Astrocyte (in vitro differentiated cells and primary cell): Measurements from ENCODE around the gene UBALD1. TPM values are rescaled to one million over a fixed set of nuclear protein-coding genes. Genes with fewer than 3 reads are reported as not detected.

Experiments used
- DNase-seq: peaks from one replicate; pipeline ENCODE4 v3.0.0-alpha.2; 2010; ENCODE audit warnings: low read depth
- FAIRE-seq: peaks from 2 replicates; lab custom pipeline; 2011; peaks lifted over from hg19 to GRCh38; lab: Jason Lieb, UNC
- H2AFZ ChIP-seq: 2 replicates; pipeline ENCODE4 v1.6.0; 2012; ENCODE audit warnings: low read depth, low read length, inconsistent platforms
- H3K27ac ChIP-seq: 2 replicates; pipeline ENCODE4 v1.5.1; 2011; ENCODE audit warnings: low read depth, low read length, inconsistent platforms
- H3K27me3 ChIP-seq: 2 replicates; pipeline ENCODE4 v1.6.0; 2011; ENCODE audit warnings: low read length, inconsistent platforms; ENCODE audit not compliant: insufficient read depth
- H3K36me3 ChIP-seq: 2 replicates; pipeline ENCODE4 v1.5.1; 2011; ENCODE audit warnings: low read length, inconsistent platforms; ENCODE audit not compliant: insufficient read depth
- H3K4me1 ChIP-seq: 2 replicates; pipeline ENCODE4 v1.5.1; 2011; ENCODE audit warnings: low read length, inconsistent platforms; ENCODE audit not compliant: insufficient read depth
- H3K4me2 ChIP-seq: 2 replicates; pipeline ENCODE4 v1.6.0; 2012; ENCODE audit warnings: low read length, inconsistent platforms
- H3K4me3 ChIP-seq: 2 replicates; pipeline ENCODE4 v1.5.1; 2011; ENCODE audit warnings: low read depth, mild to moderate bottlenecking, low read length, inconsistent platforms; ENCODE audit not compliant: insufficient read depth
- H3K79me2 ChIP-seq: 2 replicates; pipeline ENCODE4 v1.6.0; 2012; ENCODE audit warnings: mild to moderate bottlenecking, low read length, inconsistent platforms; ENCODE audit not compliant: insufficient read depth
- H3K9ac ChIP-seq: 2 replicates; pipeline ENCODE4 v1.6.0; 2012; ENCODE audit warnings: mild to moderate bottlenecking, low read length, inconsistent platforms
- H3K9me3 ChIP-seq: 2 replicates; pipeline ENCODE4 v1.5.1; 2012; ENCODE audit warnings: low read depth, mild to moderate bottlenecking, low read length, inconsistent platforms; ENCODE audit not compliant: insufficient read depth
- H4K20me1 ChIP-seq: 2 replicates; pipeline ENCODE4 v1.6.0; 2012; ENCODE audit warnings: low read length, inconsistent platforms; ENCODE audit not compliant: insufficient read depth
- H3K27ac Mint-ChIP-seq: one replicate; pipeline ENCODE4 v1.8.0; 2021; ENCODE audit warnings: mild to moderate bottlenecking, mixed read lengths; ENCODE audit not compliant: unreplicated experiment
- H3K27me3 Mint-ChIP-seq: one replicate; pipeline ENCODE4 v1.8.0; 2021; ENCODE audit warnings: low read depth, mixed read lengths; ENCODE audit not compliant: unreplicated experiment
- H3K36me3 Mint-ChIP-seq: one replicate; pipeline ENCODE4 v1.8.0; 2021; ENCODE audit warnings: low read depth, mixed read lengths; ENCODE audit not compliant: unreplicated experiment
- H3K4me1 Mint-ChIP-seq: one replicate; pipeline ENCODE4 v1.8.0; 2021; ENCODE audit warnings: low read depth, mixed read lengths; ENCODE audit not compliant: unreplicated experiment
- H3K4me3 Mint-ChIP-seq: one replicate; pipeline ENCODE4 v1.8.0; 2021; ENCODE audit warnings: mild to moderate bottlenecking, moderate library complexity, mixed read lengths; ENCODE audit not compliant: unreplicated experiment
- H3K9me3 Mint-ChIP-seq: one replicate; pipeline ENCODE4 v1.8.0; 2021; ENCODE audit warnings: mild to moderate bottlenecking, mixed read lengths; ENCODE audit not compliant: unreplicated experiment
- EZH2 ChIP-seq: IDR thresholded peaks from 2 replicates; pipeline ENCODE4 v1.6.1; 2012; ENCODE audit warnings: mild to moderate bottlenecking, low read length, inconsistent platforms; ENCODE audit not compliant: insufficient read depth
- total RNA-seq: library from RNA; stranded (reverse); gene quantifications from 2 replicates; pipeline ENCODE4 v1.2.1, GENCODE V29; 2021
- TF ChIP-seq, protein P1 (sequence below): IDR thresholded peaks from 2 replicates; pipeline ENCODE4 v1.5.1; 2011; ENCODE audit warnings: low read depth, mild to moderate bottlenecking, inconsistent platforms, low read length, moderate library complexity; ENCODE audit not compliant: insufficient read depth

The UBALD1 gene
- total RNA-seq, 1 donor from 2014 or later = 53.0 TPM

DNA sequence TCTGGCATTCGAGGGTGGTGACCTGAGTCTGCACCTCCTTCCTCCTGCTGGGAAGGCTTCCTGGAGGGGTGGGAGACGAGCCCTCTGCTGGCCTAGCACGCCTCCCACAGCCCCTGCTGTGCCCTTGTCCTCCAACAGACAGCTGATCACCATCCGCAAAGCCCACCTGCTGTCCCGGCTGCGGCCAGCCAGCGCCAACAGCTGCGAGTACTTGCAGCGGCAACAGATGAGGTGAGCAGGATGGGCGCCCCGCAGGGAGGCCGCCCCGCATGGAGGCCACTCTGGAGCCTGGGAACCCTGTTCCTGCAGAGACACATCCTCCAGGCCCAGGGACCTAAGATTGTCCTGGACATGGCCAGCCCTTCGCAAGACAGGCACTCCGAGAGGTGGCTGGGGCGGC, 21.6 kb downstream of the UBALD1 start:
- no peak for FAIRE-seq
- TF ChIP-seq EZH2 = no peak
- TF ChIP-seq, protein P1, sequence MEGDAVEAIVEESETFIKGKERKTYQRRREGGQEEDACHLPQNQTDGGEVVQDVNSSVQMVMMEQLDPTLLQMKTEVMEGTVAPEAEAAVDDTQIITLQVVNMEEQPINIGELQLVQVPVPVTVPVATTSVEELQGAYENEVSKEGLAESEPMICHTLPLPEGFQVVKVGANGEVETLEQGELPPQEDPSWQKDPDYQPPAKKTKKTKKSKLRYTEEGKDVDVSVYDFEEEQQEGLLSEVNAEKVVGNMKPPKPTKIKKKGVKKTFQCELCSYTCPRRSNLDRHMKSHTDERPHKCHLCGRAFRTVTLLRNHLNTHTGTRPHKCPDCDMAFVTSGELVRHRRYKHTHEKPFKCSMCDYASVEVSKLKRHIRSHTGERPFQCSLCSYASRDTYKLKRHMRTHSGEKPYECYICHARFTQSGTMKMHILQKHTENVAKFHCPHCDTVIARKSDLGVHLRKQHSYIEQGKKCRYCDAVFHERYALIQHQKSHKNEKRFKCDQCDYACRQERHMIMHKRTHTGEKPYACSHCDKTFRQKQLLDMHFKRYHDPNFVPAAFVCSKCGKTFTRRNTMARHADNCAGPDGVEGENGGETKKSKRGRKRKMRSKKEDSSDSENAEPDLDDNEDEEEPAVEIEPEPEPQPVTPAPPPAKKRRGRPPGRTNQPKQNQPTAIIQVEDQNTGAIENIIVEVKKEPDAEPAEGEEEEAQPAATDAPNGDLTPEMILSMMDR = no peak
- Mint-ChIP-seq H3K36me3 (no peaks in the 10 kb centered on the region), H3K27ac (no peak overlapping the region), H3K27me3 (peaks cover 20% of the 10 kb centered on the region), H3K4me3 (no peak overlapping the region), H3K9me3 (peaks cover 2% of the 10 kb centered on the region), H3K4me1 (no peaks in the 10 kb centered on the region)
- Histone ChIP-seq H3K27ac (no peak overlapping the region), H3K36me3 (no peaks in the 10 kb centered on the region), H3K4me1 (no peaks in the 10 kb centered on the region), H3K27me3 (peaks cover 2% of the 10 kb centered on the region), H2AFZ (no peak overlapping the region), H3K4me3 (no peak overlapping the region), H3K9ac (no peak overlapping the region), H3K4me2 (no peak overlapping the region), H3K79me2 (no peaks in the 10 kb centered on the region), H4K20me1 (no peaks in the 10 kb centered on the region), H3K9me3 (no peaks in the 10 kb centered on the region)
- DNase-seq = no peak

GRCh38 chr16:4591706-4592470, 22.8 kb downstream of the UBALD1 start:
- no peak overlapping the region for H3K4me3 Mint-ChIP-seq
- Histone ChIP-seq H3K4me3 (no peak overlapping the region), H3K27ac (no peak overlapping the region), H3K36me3 (no peaks in the 10 kb centered on the region), H3K4me2 (no peak overlapping the region), H3K9me3 (no peaks in the 10 kb centered on the region), H4K20me1 (no peaks in the 10 kb centered on the region), H3K4me1 (no peaks in the 10 kb centered on the region), H3K79me2 (no peaks in the 10 kb centered on the region), H3K27me3 (peaks cover 4% of the 10 kb centered on the region), H2AFZ (no peak overlapping the region), H3K9ac (no peak overlapping the region)
- DNase-seq = no peak
- no peak for TF ChIP-seq EZH2
- TF ChIP-seq, protein P1 = no peak
- FAIRE-seq = no peak
- peaks cover 19% of the 10 kb centered on the region for H3K27me3 Mint-ChIP-seq
- H3K27ac Mint-ChIP-seq = no peak overlapping the region
- H3K36me3 Mint-ChIP-seq = no peaks in the 10 kb centered on the region
- peaks cover 2% of the 10 kb centered on the region for H3K9me3 Mint-ChIP-seq
- no peaks in the 10 kb centered on the region for H3K4me1 Mint-ChIP-seq

DNA sequence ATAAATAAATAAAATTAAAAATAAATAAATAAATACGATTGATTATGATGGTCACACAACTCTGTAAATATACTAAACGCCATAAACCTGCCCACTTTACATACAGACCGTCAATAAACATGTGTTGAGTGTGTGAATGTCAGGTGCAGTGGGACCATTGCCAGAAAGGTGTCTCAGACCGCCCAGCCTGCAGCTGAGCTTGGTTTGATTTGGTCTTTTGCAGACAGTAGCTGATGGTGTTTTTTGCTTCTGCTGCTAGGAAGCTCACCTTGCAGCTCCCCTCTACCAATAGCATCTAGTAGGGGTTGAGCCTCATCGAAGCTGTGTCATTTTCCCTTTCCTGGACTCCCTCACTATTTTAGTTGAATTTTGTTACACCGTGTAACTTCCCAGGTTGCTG, 23.5 kb downstream of the UBALD1 start:
- Histone ChIP-seq H3K27me3 (peaks cover 9% of the 10 kb centered on the region), H3K4me1 (no peaks in the 10 kb centered on the region), H3K9me3 (no peaks in the 10 kb centered on the region), H3K9ac (no peak overlapping the region), H2AFZ (no peak overlapping the region), H4K20me1 (no peaks in the 10 kb centered on the region), H3K36me3 (no peaks in the 10 kb centered on the region), H3K79me2 (no peaks in the 10 kb centered on the region), H3K27ac (no peak overlapping the region), H3K4me3 (no peak overlapping the region), H3K4me2 (no peak overlapping the region)
- TF ChIP-seq EZH2 = no peak
- H3K4me1 Mint-ChIP-seq = no peaks in the 10 kb centered on the region
- H3K36me3 Mint-ChIP-seq = no peaks in the 10 kb centered on the region
- peaks cover 25% of the 10 kb centered on the region for H3K27me3 Mint-ChIP-seq
- FAIRE-seq (no peak), DNase-seq (no peak)
- no peak overlapping the region for H3K4me3 Mint-ChIP-seq
- H3K27ac Mint-ChIP-seq = no peak overlapping the region
- H3K9me3 Mint-ChIP-seq = peaks cover 2% of the 10 kb centered on the region
